HG02642 (cell line): ENCODE results near the gene AMIGO1.

ENCODE experiments used
- ATAC-seq: cut with Tn5 transposase; IDR thresholded peaks from one replicate; pipeline ENCODE4 v1.9.1; 2021; ENCODE audit warnings: mild to moderate bottlenecking; ENCODE audit not compliant: unreplicated experiment, poor library complexity

Gene AMIGO1

DNA sequence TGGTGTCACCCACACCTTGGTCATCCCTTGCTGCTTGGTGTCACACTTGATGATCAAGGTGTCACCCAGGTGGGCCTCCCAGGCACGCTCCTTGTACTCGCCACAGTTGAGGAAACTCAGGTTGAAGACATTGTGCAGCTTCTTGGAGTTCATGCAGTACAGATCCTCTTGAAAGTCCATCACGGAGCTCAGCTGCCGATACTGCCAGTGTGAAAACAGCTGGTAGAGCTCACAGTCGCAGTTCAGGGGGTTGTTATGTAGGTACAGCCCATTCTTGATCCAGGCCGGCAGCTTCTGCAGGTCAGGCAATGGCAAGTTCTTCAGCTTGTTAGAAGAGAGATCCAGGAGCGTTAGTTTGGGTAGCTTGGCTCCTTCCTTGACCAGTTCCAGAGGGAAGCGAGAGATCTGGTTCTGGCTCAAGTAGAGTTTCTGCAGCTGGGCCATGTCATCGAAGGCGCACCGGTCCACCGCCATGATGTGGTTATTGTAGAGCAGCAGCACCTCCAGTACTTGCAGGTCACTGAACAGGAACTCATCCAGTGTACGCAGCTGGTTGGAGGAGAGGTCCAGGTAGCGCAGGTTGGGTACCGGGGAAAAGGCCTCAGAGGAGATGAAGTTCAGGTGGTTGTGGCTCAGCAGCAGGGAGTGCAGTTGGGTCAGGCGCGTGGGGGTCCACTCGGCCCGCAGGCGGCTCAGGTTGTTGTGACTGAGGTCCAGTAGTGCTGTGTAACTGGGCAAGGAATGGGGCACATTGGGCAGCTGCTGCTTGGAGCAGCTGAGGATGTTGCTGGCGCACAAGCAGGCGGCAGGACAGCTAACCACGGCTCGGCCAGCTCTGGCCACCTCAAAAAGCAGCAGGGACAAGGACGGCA lies 1.3 kb downstream of the AMIGO1 start:
- ATAC-seq: no peak

DNA sequence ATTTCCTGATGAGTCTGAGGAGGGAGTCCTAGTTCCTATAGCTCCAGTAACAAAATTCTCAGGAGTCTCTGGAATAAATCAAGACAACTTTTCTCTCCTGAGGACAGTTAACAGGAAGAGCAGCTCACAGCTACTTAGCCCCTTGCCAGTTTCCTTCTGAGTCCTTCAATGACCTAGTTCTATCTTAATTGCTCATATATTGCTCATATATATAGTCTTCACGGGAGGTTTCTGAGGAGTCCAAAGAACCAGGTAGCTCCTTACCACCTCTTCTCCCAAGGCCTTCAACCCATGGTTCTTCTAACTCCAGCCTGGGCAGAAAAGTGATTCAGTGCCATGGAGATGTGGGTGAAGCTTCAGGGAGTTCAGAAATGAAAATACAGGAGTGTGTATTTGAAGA lies 4.6 kb downstream of the AMIGO1 start:
- no peak for ATAC-seq

DNA sequence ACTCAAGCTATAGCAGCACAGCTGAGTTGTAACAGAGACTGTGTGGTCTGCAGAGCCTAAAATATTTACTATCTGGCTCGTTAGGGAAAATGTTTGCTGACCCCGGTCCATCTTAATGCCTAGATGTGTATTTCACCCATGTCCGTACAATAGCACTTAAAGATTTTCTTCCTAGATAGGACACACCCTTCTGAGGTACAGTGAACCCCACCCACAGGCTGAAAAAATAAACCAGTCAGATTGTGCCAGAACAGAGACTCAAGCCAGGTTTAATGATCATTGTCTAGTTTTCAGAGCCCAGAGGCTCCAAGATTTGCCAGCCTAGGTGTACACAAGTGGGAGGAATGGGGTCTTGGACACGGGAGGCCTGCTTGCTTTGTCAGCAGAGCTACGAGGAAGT lies 5.6 kb downstream of the AMIGO1 start:
- ATAC-seq: no peak

DNA sequence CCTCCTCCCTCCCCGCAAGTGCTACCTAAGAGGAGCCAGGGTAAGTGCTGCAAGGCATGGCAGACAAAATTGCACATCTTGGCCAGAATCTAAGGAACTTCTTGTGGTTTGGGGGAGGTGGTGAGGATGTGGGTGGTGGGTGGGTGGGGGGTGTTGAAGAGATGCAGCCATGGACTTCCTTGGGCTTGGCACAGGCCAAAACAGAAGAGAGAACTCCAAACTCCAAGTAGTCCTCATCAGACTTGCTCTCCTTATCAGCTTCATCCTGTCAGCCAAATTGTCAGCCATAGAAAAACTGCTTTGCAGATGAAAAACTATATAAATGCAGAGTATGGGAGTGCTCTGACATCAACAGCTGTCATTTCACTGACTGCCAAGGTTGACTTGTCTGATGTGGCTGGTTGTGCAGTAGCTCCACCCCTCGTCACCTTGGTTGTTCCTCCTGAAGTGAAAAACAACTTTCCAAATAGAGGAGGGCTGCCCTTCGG lies 7.1 kb downstream of the AMIGO1 start:
- no peak for ATAC-seq

DNA sequence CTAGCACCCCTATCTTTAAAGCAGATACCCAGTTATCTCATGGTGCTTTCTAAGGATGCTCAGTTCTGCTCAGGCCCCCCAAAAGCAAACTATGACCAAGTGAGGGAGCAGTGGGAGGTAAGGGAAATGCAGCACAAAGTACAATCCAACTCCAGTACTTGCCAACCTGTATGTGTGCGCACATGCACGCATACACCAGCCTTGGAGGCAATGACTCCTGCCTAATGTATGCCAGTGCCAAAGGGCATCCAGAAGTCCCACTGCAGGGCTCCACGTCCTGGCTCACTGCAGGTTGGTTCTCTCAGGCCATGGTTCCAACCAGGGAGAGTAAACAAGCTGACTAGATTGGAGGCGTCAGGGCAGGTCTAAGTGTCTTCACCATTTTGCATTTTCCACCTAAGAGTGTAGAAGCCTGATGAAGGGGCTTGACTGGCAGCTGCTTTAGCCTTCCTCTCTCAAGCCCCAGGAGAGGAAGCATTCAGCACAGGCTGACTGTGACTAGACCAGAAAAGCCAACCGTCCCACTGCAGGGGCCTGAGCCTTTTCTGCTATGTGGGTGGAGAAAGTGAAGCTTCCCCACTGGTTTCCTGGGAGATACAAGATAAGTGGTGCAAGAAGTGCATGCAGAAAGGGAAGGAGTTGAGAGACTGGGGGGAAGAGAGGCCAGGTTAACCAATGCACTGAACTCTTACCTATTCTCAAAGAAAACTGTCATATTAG lies 7.7 kb downstream of the AMIGO1 start:
- ATAC-seq: no peak

DNA sequence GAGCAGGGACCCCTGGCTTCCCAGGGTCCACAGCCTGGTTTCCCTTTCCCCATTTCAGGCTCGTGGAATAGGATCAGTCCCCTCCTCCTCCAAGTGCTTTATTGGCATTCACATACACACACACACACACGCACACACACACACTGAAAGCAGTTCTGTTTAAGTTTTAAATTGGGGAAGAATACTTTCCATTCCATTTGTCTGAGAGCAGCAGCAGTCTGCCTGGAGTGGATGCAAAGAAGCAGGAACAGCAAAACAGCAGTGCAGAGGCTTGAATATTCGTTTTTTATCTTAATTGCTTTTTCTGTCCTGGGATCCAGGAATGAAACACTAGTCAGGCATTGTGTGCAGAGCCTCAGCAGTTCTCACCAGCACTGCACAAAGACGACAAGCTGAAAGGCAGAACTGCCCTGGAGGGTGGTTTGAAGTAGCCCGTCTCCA lies 8.6 kb downstream of the AMIGO1 start:
- no peak for ATAC-seq

DNA sequence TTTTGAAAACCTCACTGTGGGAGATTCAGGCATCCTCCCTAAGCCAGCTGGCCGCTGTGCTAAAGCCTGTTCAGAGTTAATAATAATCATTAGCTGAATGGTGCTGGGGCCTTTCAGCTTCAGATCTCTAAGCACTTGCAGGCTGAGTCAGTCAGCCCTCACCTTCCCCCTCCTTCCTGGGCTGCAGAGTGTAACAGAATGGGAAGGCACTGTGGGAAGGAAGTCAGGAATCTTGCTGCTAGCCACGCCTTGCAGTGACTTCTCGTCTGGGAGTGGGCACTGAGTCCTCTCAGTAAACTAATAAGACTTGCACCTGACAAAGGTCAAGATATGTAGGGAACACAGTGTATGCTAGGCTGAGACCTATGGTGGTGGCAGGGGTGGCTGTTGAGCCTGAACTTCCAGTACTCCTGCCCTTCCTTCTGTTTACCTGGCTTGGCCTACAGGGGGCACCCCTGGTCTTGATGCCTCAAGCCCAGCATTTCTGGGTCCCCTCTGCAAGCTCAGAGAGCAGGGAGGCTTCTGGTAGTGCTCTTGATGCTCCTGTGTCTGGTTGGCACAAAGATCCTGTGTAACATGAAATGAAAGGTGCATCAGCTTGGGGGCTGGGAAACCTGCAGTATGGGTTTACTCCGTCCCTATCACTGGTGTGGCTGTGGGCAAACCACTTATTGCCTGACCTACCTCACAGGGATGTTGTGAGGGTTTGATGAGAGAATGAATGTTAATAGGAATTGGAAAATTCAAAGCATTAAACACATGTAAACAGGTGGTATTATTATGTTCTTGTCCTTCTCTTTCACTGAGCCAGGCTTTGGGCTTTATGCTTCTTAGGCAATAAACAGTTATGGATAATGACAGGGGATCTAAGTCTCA lies 9.6 kb downstream of the AMIGO1 start:
- no peak for ATAC-seq

DNA sequence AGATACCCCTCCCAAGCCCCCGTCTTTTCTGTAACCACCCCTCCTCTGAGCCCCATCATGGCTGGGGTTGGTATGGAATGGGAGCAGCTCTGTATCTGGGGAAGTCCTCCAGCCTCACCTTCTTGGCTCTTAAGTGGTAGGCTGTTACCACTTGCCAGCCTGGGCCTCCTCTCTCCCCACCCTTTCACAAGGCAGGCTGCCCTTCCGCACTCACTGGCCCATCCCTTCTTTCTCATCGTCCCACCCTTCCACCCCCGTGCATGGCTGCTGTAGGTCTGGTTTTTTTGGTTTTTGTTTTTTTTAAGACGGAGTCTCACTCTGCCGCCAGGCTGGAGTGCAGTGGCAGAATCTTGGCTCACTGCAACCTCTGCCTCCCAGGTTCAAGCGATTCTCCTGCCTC lies 10.4 kb downstream of the AMIGO1 start:
- no peak for ATAC-seq

DNA sequence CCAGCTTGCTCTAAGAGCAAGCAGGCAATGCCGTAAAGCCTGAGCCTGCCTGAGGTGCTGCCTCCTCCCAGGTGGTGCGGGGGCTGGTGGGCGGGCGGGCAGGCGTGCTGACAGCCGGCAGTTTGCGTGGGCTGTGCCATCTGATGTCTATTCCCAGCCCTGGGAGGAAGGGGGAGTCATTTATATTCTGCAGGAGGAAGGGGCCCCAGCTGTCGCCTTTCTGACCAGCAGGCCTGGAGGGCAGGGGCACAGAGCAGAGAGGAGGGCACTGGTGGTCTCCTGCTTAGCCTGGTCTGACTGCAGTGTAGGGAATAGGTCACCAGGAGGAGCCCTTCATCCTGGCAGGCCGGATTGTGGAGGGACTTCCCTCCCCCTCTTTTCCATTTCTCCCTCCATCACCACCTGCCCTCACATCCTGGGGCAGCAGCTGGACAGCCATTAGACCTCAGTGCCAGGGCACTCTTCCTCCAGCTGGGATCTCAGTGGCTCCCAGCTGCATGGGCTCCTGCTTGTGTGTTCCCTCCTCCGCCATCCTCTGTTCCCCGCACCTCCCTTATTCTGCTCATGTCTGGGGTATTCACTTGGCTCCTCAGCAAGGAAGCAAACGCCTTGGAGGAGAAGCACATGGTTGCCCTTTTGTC lies 11.2 kb downstream of the AMIGO1 start:
- ATAC-seq: no peak

DNA sequence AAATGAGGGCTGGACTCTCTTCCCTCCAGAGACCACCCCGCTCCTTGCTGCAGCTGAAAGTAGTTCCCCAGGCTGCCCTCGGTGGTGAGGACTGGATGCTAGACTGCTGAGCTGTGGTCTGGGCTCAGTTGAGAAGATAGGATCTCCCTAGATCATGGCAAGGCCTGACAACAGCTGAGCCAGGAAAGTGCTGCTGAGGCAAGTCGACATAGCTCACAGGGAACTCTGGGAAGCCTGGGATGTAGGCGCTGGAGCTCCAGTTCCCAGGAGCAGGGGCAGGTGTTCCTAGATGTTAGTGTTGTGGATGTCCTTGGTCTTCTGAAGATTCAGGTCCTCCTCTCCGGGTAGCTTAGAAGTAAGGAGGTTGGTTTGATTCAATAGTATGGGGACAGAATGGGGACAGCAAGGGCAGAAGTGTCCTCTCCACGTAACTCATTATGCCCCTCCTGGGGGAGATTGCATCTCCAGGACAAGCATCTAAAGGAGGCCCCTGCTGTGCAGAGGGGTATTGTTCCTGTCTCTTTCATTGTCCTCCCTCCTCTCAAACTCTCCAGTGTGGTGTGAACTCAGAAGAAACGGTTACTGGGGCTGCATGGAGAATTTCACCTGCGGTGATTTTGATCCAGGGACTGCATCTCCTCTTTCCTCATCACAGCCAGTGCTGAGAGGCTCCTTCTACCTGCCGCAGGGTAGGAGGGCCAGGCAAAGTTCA lies 11.9 kb downstream of the AMIGO1 start:
- no peak for ATAC-seq

DNA sequence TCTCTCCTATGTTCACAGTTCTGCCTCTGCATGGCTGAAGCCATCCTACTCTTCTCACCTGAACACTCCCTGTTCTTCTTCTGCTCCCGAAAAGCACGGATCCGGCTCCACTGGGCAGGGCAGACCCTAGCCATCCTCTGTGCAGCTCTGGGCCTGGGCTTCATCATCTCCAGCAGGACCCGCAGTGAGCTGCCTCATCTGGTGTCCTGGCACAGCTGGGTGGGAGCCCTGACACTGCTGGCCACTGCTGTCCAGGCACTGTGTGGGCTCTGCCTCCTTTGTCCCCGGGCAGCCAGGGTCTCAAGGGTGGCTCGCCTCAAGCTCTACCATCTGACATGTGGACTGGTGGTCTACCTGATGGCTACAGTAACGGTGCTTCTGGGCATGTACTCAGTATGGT lies 13.8 kb downstream of the AMIGO1 start:
- no peak for ATAC-seq

DNA sequence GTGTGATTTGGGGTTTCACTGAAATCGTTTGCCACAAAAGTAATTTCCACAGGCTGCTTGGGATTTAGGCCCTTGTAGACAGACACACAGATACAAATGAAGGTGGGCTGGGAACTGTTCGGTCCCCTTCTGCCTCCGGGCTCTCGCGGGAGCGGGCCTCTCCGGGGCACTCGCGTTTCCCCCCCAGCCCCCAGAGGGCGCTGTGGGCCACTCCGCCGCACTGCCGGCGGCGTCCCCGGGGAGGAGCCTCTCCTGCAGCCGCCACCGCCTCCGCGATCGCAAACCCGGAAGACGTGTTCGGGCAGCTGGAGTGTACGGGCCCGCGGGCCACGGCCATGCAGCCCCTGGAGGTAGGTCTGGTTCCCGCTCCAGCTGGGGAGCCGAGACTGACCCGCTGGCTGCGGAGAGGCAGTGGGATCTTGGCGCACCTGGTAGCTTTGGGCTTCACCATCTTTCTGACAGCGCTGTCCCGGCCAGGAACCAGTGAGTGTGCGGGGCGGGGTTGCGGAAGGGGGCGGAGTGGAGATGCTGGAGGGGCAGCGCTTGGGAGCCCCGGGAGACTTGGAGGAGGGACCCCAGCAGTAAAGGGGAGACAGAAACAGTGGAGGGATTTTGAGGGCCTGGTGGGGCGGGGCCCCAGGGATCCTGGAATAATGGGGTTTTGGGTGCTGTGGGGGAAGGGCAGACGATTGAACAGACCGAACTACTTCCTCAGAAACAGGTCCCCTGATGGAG lies 15.6 kb downstream of the AMIGO1 start, which contains the start of gene CYB561D1:
TSS of gene CYB561D1 (plus strand) at position 290 of the 735 bp plus-strand sequence. CDS start at position 336, 46 bp downstream.
- peak; percentile 89 for ATAC-seq

DNA sequence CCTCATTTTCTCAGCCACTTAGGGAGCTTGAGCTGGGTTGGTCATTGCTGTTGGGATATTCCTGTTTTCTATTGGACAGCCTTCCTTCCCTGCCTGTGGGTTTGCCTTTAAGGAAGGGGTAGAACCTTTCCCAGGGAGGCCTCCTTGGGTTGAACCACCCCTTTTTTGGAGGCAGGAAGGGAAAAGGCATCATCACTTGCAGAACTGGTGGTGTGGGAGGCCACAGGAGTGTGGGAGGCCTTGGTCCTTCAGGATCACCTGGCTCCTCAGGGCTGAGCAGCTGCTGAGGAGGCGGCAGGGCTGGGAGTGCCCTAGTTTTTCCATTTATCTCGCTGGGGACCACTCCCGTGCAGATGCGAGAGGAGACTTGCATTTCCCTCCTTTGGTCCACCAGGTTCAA lies 16.3 kb downstream of the AMIGO1 start:
- ATAC-seq: no peak

DNA sequence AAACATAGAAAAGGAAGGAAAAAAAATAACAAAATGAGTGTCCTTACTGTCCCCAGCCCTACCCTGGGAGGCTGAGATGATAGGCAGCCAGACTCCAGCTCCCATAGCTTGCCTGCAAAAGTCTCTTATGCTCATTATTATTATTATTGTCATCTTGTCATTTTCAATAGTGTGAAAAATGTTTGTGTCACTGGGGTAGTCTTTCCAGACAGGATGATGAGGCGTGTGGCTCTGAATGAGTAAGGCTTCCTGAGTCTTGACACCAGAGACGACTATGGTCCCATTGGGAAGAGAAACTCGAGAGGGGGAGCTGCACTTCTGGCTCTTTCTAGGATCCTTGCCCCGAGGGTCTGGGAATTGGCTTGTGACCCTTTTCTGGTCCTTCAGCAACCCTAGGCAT lies 16.7 kb downstream of the AMIGO1 start:
- ATAC-seq: no peak

DNA sequence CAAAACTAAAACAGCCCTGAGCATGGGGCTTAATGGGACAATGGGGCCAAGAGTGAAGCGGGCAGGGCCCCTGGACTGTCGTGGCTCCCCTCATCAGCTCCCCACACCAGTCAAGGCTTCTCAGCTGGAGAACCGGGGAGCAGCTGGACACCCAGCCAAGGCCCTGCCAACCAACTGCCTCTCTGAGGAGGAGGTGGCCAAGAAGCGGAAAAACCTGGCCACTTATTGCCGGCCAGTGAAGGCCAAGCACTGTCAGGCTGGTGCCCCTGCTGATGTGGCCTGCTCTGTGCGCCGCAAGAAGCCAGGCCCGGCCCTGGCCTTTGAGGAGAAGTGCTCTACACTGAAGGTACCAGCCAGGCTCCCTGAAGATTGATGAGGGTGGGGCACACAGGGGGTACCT lies 18.2 kb downstream of the AMIGO1 start:
- no peak for ATAC-seq

DNA sequence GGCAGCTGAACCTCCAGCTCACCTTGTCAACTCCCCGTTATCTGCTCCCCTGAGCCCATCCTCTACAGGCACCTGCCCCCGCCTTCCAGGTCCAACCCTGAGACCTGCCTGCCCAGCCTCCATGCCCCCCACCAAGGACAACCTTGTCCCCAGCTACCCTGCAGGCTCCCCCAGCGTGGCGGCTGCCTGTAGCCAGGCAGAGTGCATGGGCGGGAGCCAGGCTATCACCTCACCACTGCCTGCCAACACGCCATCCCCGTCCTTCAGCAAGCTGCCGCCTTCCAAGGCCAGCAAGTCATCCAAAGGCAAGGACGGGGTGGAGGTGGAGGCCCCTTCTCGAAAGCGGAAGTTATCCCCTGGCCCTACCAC lies 18.6 kb downstream of the AMIGO1 start:
- no peak for ATAC-seq

DNA sequence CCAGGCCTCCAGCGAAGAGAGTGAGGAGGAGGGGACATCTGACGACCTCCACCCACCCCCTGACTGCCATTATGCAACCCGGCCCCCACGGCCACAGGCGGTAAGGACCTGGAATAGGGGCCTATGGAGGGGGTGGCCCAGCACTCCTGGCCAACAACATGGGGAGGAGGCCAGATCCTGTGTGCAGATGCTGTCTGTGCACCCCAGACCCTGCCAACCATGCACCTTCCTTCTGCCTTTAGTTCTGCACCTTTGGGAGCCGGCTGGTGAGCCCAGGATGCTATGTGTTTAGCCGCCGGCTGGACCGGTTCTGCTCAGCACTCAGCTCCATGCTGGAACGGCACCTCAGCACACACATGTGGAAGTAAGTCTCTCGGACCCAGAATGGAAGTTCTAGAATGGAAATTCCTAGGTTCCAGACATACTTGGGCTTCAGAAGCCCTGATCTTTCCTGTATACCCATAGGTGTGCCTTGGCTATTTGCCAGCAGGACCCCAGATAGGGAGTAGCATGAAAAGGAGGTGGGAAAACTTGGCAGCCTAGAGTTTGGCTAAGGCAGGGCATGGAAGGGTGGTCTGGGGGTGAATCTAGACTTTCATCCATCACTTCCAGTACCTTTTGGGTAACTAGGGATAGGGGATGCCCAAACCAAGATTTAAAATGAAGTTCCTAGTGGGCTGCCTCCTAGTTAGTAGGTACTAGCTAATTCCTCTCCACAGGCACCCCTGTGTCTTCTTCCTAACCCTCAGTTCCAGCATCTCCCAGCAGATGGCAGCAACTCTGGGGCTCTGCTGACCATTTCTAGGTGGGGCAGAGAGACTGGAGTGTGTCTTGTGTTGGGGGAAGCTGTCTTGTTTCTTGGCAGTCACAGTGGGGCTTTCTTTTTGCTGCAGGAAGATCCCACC lies 19.2 kb downstream of the AMIGO1 start:
- ATAC-seq: no peak

DNA sequence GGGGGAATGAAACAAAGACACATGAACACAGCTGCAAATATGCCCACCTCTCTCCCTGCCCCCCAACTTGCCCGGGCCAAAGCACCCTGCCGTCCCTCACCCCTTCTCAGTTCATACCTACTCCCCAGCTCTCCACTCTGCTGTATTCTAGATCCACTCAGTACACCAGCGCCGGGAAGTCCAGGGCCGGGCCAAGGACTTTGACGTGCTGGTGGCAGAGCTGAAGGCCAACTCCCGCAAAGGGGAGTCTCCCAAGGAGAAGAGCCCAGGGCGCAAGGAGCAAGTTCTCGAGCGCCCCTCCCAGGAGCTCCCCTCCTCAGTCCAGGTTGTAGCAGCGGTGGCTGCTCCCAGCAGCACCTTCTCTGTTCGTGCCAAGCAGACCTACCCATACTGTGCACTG lies 20.8 kb downstream of the AMIGO1 start:
- ATAC-seq: no peak
